ENCODE data around the gene LEPROT. TPM values are rescaled to one million over a fixed set of nuclear protein-coding genes. Genes with fewer than 3 reads are reported as not detected.

The LEPROT gene
- total RNA-seq, 1 donor from 2014 or later, result 30.8 TPM

DNA sequence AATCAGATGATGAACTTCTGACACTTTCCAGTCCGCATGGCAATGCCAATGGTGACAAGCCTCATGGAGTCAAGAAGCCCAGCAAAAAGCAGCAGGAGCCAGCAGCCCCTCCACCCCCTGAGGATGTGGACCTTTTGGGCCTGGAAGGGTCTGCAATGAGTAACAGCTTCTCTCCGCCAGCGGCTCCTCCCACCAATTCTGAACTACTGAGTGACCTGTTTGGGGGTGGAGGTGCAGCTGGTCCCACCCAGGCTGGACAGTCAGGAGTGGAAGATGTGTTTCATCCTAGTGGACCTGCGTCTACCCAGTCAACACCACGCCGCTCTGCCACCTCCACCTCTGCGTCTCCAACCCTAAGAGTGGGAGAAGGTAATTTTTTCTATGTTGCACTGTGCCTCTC lies 28.0 kb upstream of the LEPROT start:
- no peak overlapping the region for H3K9ac ChIP-seq (ENCODE audit: low read depth in 1 of 3, low read length in 3 of 3)
- no peaks in the 10 kb centered on the region for H3K4me1 ChIP-seq (ENCODE audit: control insufficient read depth in 3 of 3, insufficient read depth in 3 of 3, low read length in 3 of 3)
- H3K4me3 ChIP-seq (ENCODE audit: low read length in 3 of 3), result no peak overlapping the region
- no peaks in the 10 kb centered on the region for H3K36me3 ChIP-seq (ENCODE audit: control insufficient read depth in 3 of 3, insufficient read depth in 3 of 3, low read length in 3 of 3)
- no peak overlapping the region for H3K27ac ChIP-seq (ENCODE audit: low read depth, low read length)
- no peaks in the 10 kb centered on the region for H3K27me3 ChIP-seq (ENCODE audit: control insufficient read depth in 3 of 3, insufficient read depth in 3 of 3, low read length in 3 of 3)
- H3K9me3 ChIP-seq (ENCODE audit: control insufficient read depth in 3 of 3, low read length in 3 of 3), result no peaks in the 10 kb centered on the region

DNA sequence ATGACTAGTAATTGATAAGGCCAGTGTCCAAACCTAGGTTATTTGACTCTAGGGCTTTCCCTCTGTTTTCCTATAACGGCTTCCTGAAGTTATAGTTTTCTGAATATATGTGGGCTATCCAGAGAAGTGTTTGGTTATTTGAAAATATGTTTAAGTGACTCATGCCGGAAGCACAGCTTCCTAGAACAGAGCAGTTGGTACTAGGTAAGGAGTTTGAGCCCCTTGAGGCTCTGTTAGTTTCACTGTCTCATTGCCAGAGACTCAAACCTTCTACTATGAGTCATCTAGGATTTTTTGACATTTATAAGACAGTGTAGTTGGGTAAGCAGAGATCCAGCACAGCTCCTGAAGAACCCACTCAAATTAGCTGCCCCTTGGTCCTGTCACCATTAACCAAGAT lies 27.1 kb upstream of the LEPROT start:
- no peaks in the 10 kb centered on the region for H3K4me1 ChIP-seq (ENCODE audit: control insufficient read depth in 3 of 3, insufficient read depth in 3 of 3, low read length in 3 of 3)
- H3K36me3 ChIP-seq (ENCODE audit: control insufficient read depth in 3 of 3, insufficient read depth in 3 of 3, low read length in 3 of 3), result no peaks in the 10 kb centered on the region
- H3K27me3 ChIP-seq (ENCODE audit: control insufficient read depth in 3 of 3, insufficient read depth in 3 of 3, low read length in 3 of 3), result no peaks in the 10 kb centered on the region
- no peaks in the 10 kb centered on the region for H3K9me3 ChIP-seq (ENCODE audit: control insufficient read depth in 3 of 3, low read length in 3 of 3)
- no peak overlapping the region for H3K9ac ChIP-seq (ENCODE audit: low read depth in 1 of 3, low read length in 3 of 3)
- no peak overlapping the region for H3K27ac ChIP-seq (ENCODE audit: low read depth, low read length)
- H3K4me3 ChIP-seq (ENCODE audit: low read length in 3 of 3), result no peak overlapping the region

- Histone ChIP-seq H3K27ac (ENCODE audit: low read depth, low read length) (no peak overlapping the region), H3K9me3 (ENCODE audit: control insufficient read depth in 3 of 3, low read length in 3 of 3) (no peaks in the 10 kb centered on the region), H3K27me3 (ENCODE audit: control insufficient read depth in 3 of 3, insufficient read depth in 3 of 3, low read length in 3 of 3) (no peaks in the 10 kb centered on the region), H3K9ac (ENCODE audit: low read depth in 1 of 3, low read length in 3 of 3) (no peak overlapping the region), H3K4me3 (ENCODE audit: low read length in 3 of 3) (no peak overlapping the region), H3K4me1 (ENCODE audit: control insufficient read depth in 3 of 3, insufficient read depth in 3 of 3, low read length in 3 of 3) (no peaks in the 10 kb centered on the region), H3K36me3 (ENCODE audit: control insufficient read depth in 3 of 3, insufficient read depth in 3 of 3, low read length in 3 of 3) (no peaks in the 10 kb centered on the region)
Observed at GRCh38 chr1:65393928-65394327, 26.5 kb upstream of the LEPROT start.

GRCh38 chr1:65395887-65396612 lies 24.4 kb upstream of the LEPROT start:
- Histone ChIP-seq H3K36me3 (ENCODE audit: control insufficient read depth in 3 of 3, insufficient read depth in 3 of 3, low read length in 3 of 3) (no peaks in the 10 kb centered on the region), H3K9ac (ENCODE audit: low read depth in 1 of 3, low read length in 3 of 3) (no peak overlapping the region), H3K4me1 (ENCODE audit: control insufficient read depth in 3 of 3, insufficient read depth in 3 of 3, low read length in 3 of 3) (no peaks in the 10 kb centered on the region), H3K27ac (ENCODE audit: low read depth, low read length) (no peak overlapping the region), H3K9me3 (ENCODE audit: control insufficient read depth in 3 of 3, low read length in 3 of 3) (no peaks in the 10 kb centered on the region), H3K4me3 (ENCODE audit: low read length in 3 of 3) (no peak overlapping the region), H3K27me3 (ENCODE audit: control insufficient read depth in 3 of 3, insufficient read depth in 3 of 3, low read length in 3 of 3) (no peaks in the 10 kb centered on the region)

- no peaks in the 10 kb centered on the region for H3K9me3 ChIP-seq (ENCODE audit: control insufficient read depth in 3 of 3, low read length in 3 of 3)
- H3K9ac ChIP-seq (ENCODE audit: low read depth in 1 of 3, low read length in 3 of 3), result no peak overlapping the region
- H3K4me1 ChIP-seq (ENCODE audit: control insufficient read depth in 3 of 3, insufficient read depth in 3 of 3, low read length in 3 of 3), result no peaks in the 10 kb centered on the region
- H3K36me3 ChIP-seq (ENCODE audit: control insufficient read depth in 3 of 3, insufficient read depth in 3 of 3, low read length in 3 of 3), result peaks cover 0 to 2% (median 0%) of the 10 kb centered on the region in 3 donors
- H3K4me3 ChIP-seq (ENCODE audit: low read length in 3 of 3), result no peak overlapping the region
- no peak overlapping the region for H3K27ac ChIP-seq (ENCODE audit: low read depth, low read length)
- no peaks in the 10 kb centered on the region for H3K27me3 ChIP-seq (ENCODE audit: control insufficient read depth in 3 of 3, insufficient read depth in 3 of 3, low read length in 3 of 3)
Observed at GRCh38 chr1:65398083-65398482, 22.4 kb upstream of the LEPROT start.

- H3K4me3 ChIP-seq (ENCODE audit: low read length in 3 of 3), result no peak overlapping the region
- H3K27me3 ChIP-seq (ENCODE audit: control insufficient read depth in 3 of 3, insufficient read depth in 3 of 3, low read length in 3 of 3), result no peaks in the 10 kb centered on the region
- H3K9ac ChIP-seq (ENCODE audit: low read depth in 1 of 3, low read length in 3 of 3), result no peak overlapping the region
- H3K27ac ChIP-seq (ENCODE audit: low read depth, low read length), result no peak overlapping the region
- H3K36me3 ChIP-seq (ENCODE audit: control insufficient read depth in 3 of 3, insufficient read depth in 3 of 3, low read length in 3 of 3), result peaks cover 0 to 2% (median 0%) of the 10 kb centered on the region in 3 donors
- H3K4me1 ChIP-seq (ENCODE audit: control insufficient read depth in 3 of 3, insufficient read depth in 3 of 3, low read length in 3 of 3), result no peaks in the 10 kb centered on the region
- no peaks in the 10 kb centered on the region for H3K9me3 ChIP-seq (ENCODE audit: control insufficient read depth in 3 of 3, low read length in 3 of 3)
Observed at GRCh38 chr1:65399003-65399402, 21.5 kb upstream of the LEPROT start.

DNA sequence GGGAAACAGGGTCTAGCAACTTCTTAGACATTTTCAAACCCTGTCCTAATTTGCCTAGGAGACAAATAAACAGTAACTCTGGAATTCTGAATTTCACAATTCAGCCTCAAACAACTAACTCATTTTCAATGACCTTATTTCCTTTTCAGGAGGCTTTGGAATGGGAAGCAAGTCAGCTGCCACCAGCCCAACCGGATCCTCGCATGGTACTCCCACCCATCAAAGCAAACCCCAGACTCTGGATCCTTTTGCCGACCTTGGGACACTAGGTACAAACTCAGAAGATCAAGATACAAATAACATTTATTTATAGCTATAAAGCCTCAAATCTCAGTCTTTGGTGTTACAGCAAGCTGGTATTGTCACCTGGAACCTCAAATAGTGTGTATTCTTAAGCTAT lies 18.9 kb upstream of the LEPROT start:
- Histone ChIP-seq H3K9ac (ENCODE audit: low read depth in 1 of 3, low read length in 3 of 3) (no peak overlapping the region), H3K4me3 (ENCODE audit: low read length in 3 of 3) (no peak overlapping the region), H3K4me1 (ENCODE audit: control insufficient read depth in 3 of 3, insufficient read depth in 3 of 3, low read length in 3 of 3) (no peaks in the 10 kb centered on the region), H3K27ac (ENCODE audit: low read depth, low read length) (no peak overlapping the region), H3K9me3 (ENCODE audit: control insufficient read depth in 3 of 3, low read length in 3 of 3) (no peaks in the 10 kb centered on the region), H3K27me3 (ENCODE audit: control insufficient read depth in 3 of 3, insufficient read depth in 3 of 3, low read length in 3 of 3) (no peaks in the 10 kb centered on the region), H3K36me3 (ENCODE audit: control insufficient read depth in 3 of 3, insufficient read depth in 3 of 3, low read length in 3 of 3) (peaks cover 0 to 2% (median 0%) of the 10 kb centered on the region in 3 donors)

- Histone ChIP-seq H3K9me3 (ENCODE audit: control insufficient read depth in 3 of 3, low read length in 3 of 3) (no peaks in the 10 kb centered on the region), H3K4me3 (ENCODE audit: low read length in 3 of 3) (no peak overlapping the region), H3K9ac (ENCODE audit: low read depth in 1 of 3, low read length in 3 of 3) (no peak overlapping the region), H3K27me3 (ENCODE audit: control insufficient read depth in 3 of 3, insufficient read depth in 3 of 3, low read length in 3 of 3) (no peaks in the 10 kb centered on the region), H3K4me1 (ENCODE audit: control insufficient read depth in 3 of 3, insufficient read depth in 3 of 3, low read length in 3 of 3) (no peaks in the 10 kb centered on the region), H3K36me3 (ENCODE audit: control insufficient read depth in 3 of 3, insufficient read depth in 3 of 3, low read length in 3 of 3) (peaks cover 0 to 6% (median 0%) of the 10 kb centered on the region in 3 donors), H3K27ac (ENCODE audit: low read depth, low read length) (no peak overlapping the region)
Observed at GRCh38 chr1:65404941-65405340, 15.5 kb upstream of the LEPROT start.

DNA sequence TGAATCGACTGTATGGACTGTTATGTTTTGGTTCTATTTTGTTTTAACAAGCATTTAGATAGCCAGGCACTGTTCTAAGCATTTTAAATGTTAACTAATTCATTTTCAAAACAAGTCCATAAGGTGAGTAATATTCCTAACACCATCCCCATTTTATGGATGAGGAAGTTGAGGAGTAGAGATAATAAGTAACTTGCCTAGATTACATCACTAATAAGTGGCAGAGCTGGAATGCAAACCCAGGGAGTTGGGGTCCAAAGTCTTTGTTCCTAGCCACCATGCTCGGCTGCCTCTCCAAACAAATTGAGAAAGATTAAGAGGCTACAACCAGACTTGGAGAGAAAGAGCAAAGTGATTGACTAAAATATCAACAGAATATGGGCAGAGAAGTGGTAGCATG lies 12.6 kb upstream of the LEPROT start:
- no peaks in the 10 kb centered on the region for H3K9me3 ChIP-seq (ENCODE audit: control insufficient read depth in 3 of 3, low read length in 3 of 3)
- H3K36me3 ChIP-seq (ENCODE audit: control insufficient read depth in 3 of 3, insufficient read depth in 3 of 3, low read length in 3 of 3), result peaks cover 0 to 4% (median 0%) of the 10 kb centered on the region in 3 donors
- no peaks in the 10 kb centered on the region for H3K4me1 ChIP-seq (ENCODE audit: control insufficient read depth in 3 of 3, insufficient read depth in 3 of 3, low read length in 3 of 3)

DNA sequence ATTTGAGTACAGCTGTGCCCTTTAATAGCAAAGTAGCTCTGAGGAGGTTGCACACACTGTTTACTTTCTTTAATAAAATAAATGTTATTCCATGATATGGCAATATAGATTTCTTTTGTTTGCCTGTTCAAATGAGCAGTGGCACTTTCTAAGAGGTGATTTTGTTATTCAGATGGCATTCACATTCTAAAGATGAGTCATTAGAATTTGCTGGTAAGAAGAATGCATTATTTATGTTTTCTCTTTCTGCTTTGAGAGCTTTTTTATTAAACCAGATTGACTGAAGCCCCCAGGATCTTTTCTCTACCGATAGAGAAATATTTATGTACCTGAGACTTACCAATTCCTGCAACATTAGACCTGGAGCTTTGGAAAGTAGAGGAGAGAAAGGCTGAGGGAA lies 11.2 kb upstream of the LEPROT start:
- Histone ChIP-seq H3K4me1 (ENCODE audit: control insufficient read depth in 3 of 3, insufficient read depth in 3 of 3, low read length in 3 of 3) (no peaks in the 10 kb centered on the region), H3K9me3 (ENCODE audit: control insufficient read depth in 3 of 3, low read length in 3 of 3) (no peaks in the 10 kb centered on the region), H3K27me3 (ENCODE audit: control insufficient read depth in 3 of 3, insufficient read depth in 3 of 3, low read length in 3 of 3) (no peaks in the 10 kb centered on the region), H3K36me3 (ENCODE audit: control insufficient read depth in 3 of 3, insufficient read depth in 3 of 3, low read length in 3 of 3) (peaks cover 0 to 4% (median 0%) of the 10 kb centered on the region in 3 donors), H3K4me3 (ENCODE audit: low read length in 3 of 3) (no peak overlapping the region), H3K9ac (ENCODE audit: low read depth in 1 of 3, low read length in 3 of 3) (no peak overlapping the region), H3K27ac (ENCODE audit: low read depth, low read length) (no peak overlapping the region)

More for the DNA sequence above, 12.6 kb upstream of the LEPROT start:
- H3K27ac ChIP-seq (ENCODE audit: low read depth, low read length), result no peak overlapping the region
- no peak overlapping the region for H3K4me3 ChIP-seq (ENCODE audit: low read length in 3 of 3)
- H3K9ac ChIP-seq (ENCODE audit: low read depth in 1 of 3, low read length in 3 of 3), result no peak overlapping the region
- H3K27me3 ChIP-seq (ENCODE audit: control insufficient read depth in 3 of 3, insufficient read depth in 3 of 3, low read length in 3 of 3), result no peaks in the 10 kb centered on the region
